GM18502 (cell line): ENCODE measurements around the gene GEMIN4.

Experiments used
- ATAC-seq: cut with Tn5 transposase; IDR thresholded peaks from one replicate; pipeline ENCODE4 v1.9.1; 2021; ENCODE audit warnings: mild to moderate bottlenecking; ENCODE audit not compliant: unreplicated experiment, poor library complexity

Gene GEMIN4

GRCh38 chr17:745406-745805 lies 6.7 kb downstream of the GEMIN4 start:
- ATAC-seq, result no peak

GRCh38 chr17:744937-745336 lies 7.1 kb downstream of the GEMIN4 start:
- no peak for ATAC-seq

DNA sequence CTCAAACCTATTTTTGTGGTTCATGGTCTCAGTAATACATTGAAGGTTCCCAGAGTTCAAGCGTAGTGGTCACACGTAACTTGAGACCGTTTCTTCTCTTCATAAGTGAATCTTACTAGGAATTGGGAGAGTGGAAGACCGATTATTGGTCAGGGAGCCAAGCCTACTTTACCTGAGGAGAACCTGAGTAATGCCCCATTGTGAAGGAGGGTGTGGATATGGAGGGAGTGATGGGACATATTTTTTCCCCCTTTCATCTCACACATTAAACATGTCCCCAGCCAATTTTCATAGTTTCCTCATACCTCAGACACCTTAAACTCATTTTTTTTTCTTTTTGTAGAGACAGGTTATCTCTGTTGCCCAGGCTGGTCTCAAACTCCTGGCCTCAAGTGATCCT lies 8.9 kb downstream of the GEMIN4 start:
- no peak for ATAC-seq

DNA sequence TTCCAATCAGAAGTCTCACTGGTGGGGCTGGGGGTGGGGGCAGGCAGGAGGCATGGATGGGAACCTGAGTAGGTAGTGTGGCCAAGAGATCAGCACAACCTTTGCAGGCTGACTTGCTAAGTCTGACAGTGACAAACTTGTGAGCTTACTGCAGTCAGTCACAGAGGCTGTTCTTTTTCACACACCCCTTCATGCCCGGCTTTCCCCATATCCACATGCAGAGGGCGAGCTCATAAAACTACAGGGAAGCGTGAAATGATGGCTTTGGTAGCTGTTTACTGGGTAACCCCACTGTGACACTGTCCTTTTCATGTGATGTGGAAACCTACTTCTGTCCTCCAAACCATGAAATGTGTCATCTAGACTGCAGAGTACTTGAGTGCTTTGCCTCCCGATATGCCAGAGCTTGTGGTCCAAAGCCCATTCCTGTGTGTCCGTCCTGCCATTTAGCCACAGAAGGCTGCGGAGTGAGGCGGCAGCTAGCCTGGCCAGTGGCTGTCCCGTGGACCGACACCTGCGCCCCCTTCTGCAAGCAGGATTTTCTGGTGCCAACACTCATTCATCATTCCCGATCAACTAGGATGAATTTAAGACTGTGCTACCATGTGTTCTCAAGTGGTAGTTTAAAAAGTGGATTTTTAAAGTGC lies 9.8 kb downstream of the GEMIN4 start:
- ATAC-seq, result no peak

DNA sequence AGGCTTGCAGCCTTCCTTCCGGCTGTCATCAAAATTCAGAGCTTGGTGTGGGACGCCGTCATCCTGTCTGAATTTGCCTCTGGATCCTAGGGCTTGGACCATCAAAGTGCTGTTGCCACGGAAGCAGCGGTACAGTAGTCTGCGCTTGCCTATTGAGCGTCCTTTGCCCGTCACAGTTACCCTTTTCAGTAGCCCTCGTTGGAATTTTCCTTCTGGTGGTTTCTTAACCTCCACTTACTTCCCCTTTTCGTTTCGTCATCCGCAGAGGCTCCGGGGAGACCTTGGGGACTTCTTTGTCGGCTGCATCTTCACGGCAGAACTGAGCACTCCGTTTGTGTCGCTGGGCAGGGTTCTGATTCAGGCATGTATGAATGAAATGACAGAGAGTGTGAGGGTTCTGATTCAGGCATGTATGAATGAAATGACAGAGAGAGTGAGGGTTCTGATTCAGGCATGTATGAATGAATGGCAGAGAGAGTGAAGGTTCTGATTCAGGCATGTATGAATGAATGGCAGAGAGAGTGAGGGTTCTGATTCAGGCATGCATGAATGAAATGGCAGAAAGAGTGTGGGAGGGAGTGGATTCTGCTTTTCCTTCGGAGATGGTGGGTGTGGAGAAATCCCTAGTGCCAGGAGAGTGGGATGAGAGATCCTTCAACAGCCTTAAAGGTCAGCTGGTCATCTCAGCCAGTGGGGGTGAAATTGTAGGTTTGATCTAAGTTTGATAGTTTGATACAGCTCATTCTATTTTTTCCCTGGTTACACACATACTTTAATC lies 11.6 kb downstream of the GEMIN4 start:
- ATAC-seq, result peak; percentile 81

DNA sequence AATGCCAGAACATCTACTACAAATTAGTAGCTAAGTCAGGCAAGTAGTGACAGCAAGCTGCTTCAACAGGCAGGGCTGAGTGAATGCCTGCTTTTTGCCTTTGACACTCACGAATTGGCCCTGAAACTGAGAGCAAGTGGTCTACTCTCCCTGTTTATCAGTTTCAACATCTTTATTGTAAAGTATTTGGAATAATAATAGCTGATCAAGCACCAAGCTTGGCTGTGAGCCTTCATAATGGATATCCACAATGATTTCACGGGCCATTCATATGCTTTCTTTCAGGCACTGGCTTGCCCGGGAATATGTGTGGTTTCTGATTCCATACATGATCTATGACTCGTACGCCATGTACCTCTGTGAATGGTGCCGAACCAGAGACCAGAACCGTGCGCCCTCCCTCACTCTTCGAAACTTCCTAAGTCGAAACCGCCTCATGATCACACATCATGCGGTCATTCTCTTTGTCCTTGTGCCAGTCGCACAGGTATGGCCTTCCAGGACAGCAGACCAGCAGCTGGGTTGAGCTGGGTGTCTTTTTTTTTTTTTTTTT lies 14.4 kb downstream of the GEMIN4 start:
- no peak for ATAC-seq

- ATAC-seq, result no peak
These were observed 18.3 kb downstream of the GEMIN4 start for GRCh38 chr17:733743-734142.

DNA sequence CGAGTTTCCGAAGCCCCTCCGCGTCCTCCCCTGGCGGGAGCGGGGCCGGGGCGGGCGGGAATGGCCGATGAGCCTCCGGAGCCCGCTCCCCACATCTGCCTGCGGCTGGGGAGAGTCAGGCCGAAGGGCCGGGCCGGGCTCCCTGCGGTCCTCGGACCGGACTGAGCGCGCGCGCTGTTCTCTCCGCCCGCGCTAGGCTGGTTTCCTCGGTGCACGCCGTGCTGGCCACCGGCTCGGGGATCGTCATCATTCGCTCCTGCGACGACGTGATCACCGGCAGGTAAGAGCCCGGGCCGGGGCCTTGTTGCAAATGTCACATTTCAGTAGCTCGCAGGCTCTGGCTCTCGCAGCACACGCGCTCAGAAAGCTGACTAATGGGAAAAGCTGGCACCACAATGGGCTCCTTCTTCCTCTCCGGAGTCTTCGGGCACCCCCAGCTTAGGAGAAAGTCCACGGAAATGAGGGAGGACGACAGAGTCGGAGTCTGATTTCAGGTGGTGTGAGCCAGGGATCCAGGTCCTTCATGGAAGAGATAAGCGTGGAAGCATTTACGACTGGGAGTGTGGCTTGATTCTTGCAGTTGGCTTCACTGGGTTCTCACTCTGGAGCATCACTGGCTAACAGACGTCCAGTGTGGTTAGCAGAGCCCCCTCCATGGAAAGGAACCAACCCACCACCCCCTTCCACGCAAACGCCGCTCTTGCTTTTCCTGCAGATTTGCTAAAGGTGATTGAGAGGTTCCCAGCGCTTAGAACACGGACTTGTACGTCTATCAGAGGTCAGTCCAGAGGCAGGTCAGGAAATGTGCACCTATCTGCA lies 19.0 kb downstream of the GEMIN4 start:
- ATAC-seq, result no peak

DNA sequence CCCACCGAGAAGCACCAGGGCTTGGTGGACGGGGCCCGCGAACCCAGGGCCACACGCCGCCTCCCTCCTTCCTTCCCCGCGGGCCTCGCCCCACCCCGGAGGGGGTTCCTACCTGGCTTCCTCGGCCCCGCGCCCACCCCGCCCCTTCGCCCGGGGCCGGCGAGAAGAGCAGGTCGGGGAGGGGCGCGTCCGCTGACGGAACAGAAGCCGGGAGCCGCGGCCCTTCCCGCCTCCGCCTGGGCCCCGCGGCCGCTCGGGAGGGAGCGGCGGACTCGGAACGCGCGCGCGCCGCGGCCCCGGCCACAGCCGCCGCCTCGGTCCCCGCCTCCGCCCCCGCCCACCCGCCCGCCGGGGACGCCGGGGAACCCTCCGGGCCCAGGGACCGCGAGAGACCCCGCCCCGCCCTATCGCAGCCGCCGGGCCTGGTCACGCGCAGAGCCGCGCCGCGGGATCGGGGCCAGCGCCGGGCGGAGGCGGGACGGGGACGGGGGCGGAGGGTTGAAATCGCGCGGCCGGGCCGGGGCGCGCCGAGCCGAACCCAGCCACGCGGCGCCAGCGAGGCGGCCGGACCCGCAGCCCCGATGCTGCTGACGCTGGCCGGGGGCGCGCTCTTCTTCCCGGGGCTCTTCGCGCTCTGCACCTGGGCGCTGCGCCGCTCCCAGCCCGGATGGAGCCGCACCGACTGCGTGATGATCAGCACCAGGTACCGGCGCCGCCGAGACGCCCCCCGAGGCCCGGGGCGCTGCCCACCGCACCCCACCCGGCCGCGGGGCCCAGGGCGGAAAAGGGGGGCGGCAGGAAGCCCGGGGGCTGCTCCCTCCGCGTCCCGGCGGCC lies 19.8 kb downstream of the GEMIN4 start, which contains the start of gene TLCD3A:
TSS of gene TLCD3A (plus strand) at position 530 of the 835 bp plus-strand sequence. CDS start at position 582, 52 bp downstream.
- ATAC-seq, result no peak

- no peak for ATAC-seq
These were observed 20.4 kb downstream of the GEMIN4 start for GRCh38 chr17:731644-732066.

DNA sequence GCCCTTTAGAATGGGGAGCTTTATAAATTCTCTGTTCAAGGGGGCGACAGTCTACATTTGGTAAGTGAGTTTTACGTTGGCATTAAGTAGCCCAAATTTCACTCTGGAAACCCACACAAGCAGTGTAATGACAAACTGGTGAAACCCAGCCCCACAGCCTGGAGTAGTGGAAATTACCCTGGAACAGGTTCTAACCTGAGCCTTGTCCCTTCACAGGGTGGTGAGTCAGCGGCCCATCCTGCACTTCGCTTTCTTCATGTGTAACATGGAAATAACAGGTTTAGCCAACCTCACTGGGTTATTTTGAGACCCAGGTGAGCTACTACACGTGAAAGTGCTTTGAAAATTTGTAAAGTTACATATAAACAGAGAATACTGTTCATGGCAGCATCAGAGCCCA lies 23.2 kb downstream of the GEMIN4 start:
- no peak for ATAC-seq

GRCh38 chr17:726271-726919 lies 25.7 kb downstream of the GEMIN4 start:
- no peak for ATAC-seq

- ATAC-seq, result no peak
These were observed 26.3 kb downstream of the GEMIN4 start for GRCh38 chr17:725746-726145.

DNA sequence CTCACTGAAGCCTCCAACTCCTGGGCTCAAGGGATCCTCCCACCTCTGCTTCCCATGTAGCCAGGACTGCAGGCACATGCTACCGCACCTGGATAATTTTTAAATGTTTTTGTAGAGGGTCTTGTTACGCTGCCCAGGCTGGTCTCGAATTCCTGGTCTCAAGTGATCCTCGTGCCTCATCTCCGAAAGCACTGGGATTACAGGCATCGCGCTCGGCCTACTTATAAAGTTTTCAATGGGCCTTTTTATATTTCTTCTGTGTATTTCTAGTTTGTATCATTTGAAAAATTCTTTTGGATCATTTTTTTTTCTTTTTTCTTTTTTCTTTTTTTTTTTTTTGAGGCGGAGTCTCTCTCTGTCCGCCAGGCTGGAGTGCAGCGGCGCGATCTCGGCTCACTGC lies 27.0 kb downstream of the GEMIN4 start:
- ATAC-seq, result no peak

DNA sequence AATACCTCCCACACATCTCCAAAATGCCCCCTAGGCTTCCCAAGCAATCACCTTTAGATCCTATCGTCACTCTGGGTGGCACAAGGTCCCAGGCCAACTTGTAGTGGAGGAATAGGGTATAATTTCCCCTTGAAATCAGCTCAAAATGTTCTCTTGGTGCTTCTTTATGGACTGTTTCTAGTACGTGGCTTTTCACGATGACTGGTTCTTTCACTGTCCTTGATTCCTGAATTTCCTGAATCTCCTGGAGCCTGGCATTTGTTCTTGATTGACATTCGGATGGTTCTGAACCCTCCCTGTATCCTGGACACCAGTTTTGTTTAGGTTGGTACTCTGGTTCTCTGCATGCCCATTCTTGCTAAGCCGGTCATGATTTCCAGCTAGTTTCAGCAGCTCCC lies 30.5 kb downstream of the GEMIN4 start:
- ATAC-seq, result no peak

GRCh38 chr17:720706-721539 lies 31.1 kb downstream of the GEMIN4 start:
- ATAC-seq, result no peak

DNA sequence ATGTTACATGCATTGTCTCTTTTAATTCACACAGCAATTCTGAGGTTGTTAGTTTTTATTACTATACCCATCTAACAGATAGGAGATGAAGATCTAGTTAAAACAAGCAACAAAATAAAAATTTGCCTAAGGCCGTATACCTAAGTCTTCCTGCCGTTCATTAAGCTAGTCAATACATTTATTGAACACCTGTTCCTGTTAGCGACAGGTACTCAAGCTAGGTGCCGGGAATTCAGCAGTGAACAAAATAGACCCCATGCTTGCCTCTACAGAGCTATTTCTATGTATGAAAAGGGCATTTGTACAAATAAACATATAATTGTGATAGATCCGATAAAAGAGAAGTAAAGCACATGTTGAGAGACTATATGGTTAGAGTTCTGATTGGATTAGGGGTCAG lies 34.0 kb downstream of the GEMIN4 start:
- no peak for ATAC-seq

DNA sequence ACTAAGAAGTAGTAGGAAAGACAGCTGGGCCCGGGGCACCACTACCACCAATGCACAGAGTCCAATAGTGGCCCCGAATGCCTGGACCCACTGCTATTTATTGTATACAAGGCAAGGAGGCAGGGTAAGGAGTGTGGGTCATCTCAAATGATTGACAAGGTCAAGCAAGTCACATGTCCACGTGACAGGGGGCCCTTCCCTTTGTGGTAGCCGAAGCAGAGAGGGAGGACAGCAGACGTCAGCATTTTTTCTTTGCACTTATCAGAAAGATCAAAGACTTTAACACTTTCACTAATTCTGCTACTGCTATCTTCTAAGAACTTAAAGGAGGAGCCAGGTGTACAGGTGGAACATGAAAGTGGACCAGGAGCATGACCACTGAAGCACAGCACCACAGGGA lies 43.9 kb downstream of the GEMIN4 start:
- ATAC-seq, result no peak

DNA sequence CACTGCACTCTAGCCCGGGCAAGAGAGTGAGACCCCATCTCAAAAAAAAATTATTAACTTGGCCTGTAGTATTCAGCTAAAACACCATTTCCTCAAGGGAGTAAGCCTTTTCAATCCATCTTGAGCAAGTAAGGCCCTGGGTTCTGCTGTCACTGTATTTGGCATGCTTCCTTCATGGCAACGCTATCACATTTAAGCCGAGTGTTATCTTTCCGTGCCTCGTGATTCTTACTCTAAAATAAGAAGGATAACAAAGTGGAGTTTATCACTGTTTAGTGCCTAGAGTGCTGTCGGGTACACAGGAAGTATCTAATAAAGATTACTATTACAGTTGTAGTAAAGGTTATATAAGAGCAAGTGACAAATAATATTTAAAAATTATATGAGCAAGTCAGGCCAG lies 46.2 kb downstream of the GEMIN4 start:
- no peak for ATAC-seq
